HepG2 (cell line): ENCODE results near the gene RNASE12. TPM values are rescaled to one million over a fixed set of nuclear protein-coding genes. Genes with fewer than 3 reads are reported as not detected.

Experiments
- ATF3 ChIP-seq: sonication (generic); formaldehyde crosslinking; IDR thresholded peaks from 2 replicates; pipeline ENCODE4 v1.4.0; 2020; ENCODE audit warnings: missing genetic modification reagents
- BRD4 ChIP-seq: sonication (generic); formaldehyde crosslinking; IDR thresholded peaks from 2 replicates; pipeline ENCODE4 v1.4.0; 2020; ENCODE audit warnings: missing genetic modification reagents
- HMG20A ChIP-seq: IDR thresholded peaks from 2 replicates; pipeline ENCODE4 v1.6.1; 2016; ENCODE audit warnings: borderline replicate concordance
- IRX3 ChIP-seq: sonication (generic); formaldehyde crosslinking; IDR thresholded peaks from 2 replicates; pipeline ENCODE4 v1.8.1; 2023; ENCODE audit warnings: mild to moderate bottlenecking, low read depth, missing genetic modification reagents, borderline replicate concordance
- MEF2D ChIP-seq: sonication (generic); formaldehyde crosslinking; IDR thresholded peaks from 2 replicates; pipeline ENCODE4 v1.5.1; 2020; ENCODE audit warnings: mild to moderate bottlenecking, missing genetic modification reagents
- MNT ChIP-seq: fragments of 450-650 bp; IDR thresholded peaks from 2 replicates; pipeline ENCODE4 v1.6.1; 2016
- SKIL ChIP-seq: sonication (generic); formaldehyde crosslinking; IDR thresholded peaks from 2 replicates; pipeline ENCODE4 v1.8.0; 2022; ENCODE audit warnings: missing genetic modification reagents, mild to moderate bottlenecking, moderate library complexity, borderline replicate concordance
- ZBTB1 ChIP-seq: sonication (generic); formaldehyde crosslinking; IDR thresholded peaks from 2 replicates; pipeline ENCODE4 v1.4.0; 2020; ENCODE audit warnings: missing genetic modification reagents, borderline replicate concordance
- ZFP36 ChIP-seq: fragments of 150-350 bp; IDR thresholded peaks from 2 replicates; pipeline ENCODE4 v1.6.1; 2018; ENCODE audit warnings: borderline replicate concordance, low read length, low read depth; ENCODE audit not compliant: partially characterized antibody
- ZFP41 ChIP-seq: sonication (generic); formaldehyde crosslinking; IDR thresholded peaks from 2 replicates; pipeline ENCODE4 v1.4.0; 2020; ENCODE audit warnings: mild to moderate bottlenecking, missing genetic modification reagents, borderline replicate concordance
- ZNF10 ChIP-seq: sonication (generic); formaldehyde crosslinking; IDR thresholded peaks from 2 replicates; pipeline ENCODE4 v1.4.0; 2020; ENCODE audit warnings: mild to moderate bottlenecking, low read depth, missing genetic modification reagents, borderline replicate concordance
- ZNF558 ChIP-seq: sonication (generic); formaldehyde crosslinking; IDR thresholded peaks from 2 replicates; pipeline ENCODE4 v1.9.0; 2022; ENCODE audit warnings: mild to moderate bottlenecking, missing genetic modification reagents, borderline replicate concordance
- ZNF83 ChIP-seq: sonication (generic); formaldehyde crosslinking; IDR thresholded peaks from 2 replicates; pipeline ENCODE4 v1.4.0; 2020; ENCODE audit warnings: missing genetic modification reagents, mild to moderate bottlenecking, borderline replicate concordance
- polyA plus RNA-seq, 8 experiments: library from polyadenylated mRNA; depleted of rRNA in 3 of 8; stranded (reverse) in 7 of 8; unstranded in 1 of 8; fragments of >200 nt; fragmentation: Illumina TruSeq in 4 of 8; extraction: Trizol in 4 of 8; gene quantifications; 2 replicates each; pipeline versions ENCODE4 v1.2.1 to v1.2.3, GENCODE V29; 2011 to 2016; ENCODE audit warnings: low read depth in 4 of 8, missing spikeins in 1 of 8, mixed read lengths in 1 of 8; ENCODE audit not compliant: insufficient read depth in 1 of 8
- total RNA-seq, 5 experiments: library from RNA; depleted of rRNA; stranded (reverse); fragments of >200 nt; fragmentation: Illumina TruSeq; extraction: Trizol; gene quantifications; 2 replicates each; pipeline ENCODE4 v1.2.3, GENCODE V29; 2016; ENCODE audit warnings: low read depth in 1 of 5
- TF ChIP-seq, protein P1 (sequence below): sonication (generic); formaldehyde crosslinking; conservative IDR thresholded peaks from 2 replicates; pipeline ENCODE4 v1.4.0; 2020; ENCODE audit warnings: missing genetic modification reagents
- TF ChIP-seq, protein P2 (sequence below): sonication (generic); formaldehyde crosslinking; conservative IDR thresholded peaks from 2 replicates; pipeline ENCODE4 v1.4.0; 2020; ENCODE audit warnings: mild to moderate bottlenecking, missing genetic modification reagents, moderate library complexity
- TF ChIP-seq, protein P3 (sequence below): sonication (generic); formaldehyde crosslinking; IDR thresholded peaks from 2 replicates; pipeline ENCODE4 v1.8.0; 2022; ENCODE audit warnings: missing genetic modification reagents, mild to moderate bottlenecking, borderline replicate concordance

RNASE12 gene
- total and polyA plus RNA-seq, 2 of the 13 experiments (the other 11 are each of a cell fraction or from before 2014, with no cell fraction given): not detected

- TF ChIP-seq MNT (peak; percentile 83), ZFP41 (CRISPR knock-in tag) (no peak), HMG20A (CRISPR knock-in tag) (no peak), ZNF83 (CRISPR knock-in tag) (no peak), ZNF558 (peak; percentile 93), ZNF10 (CRISPR knock-in tag) (no peak), ZBTB1 (CRISPR knock-in tag) (no peak), SKIL (no peak), IRX3 (CRISPR knock-in tag) (no peak; the same call in 1 of the 2 replicates), MEF2D (CRISPR knock-in tag) (peak; percentile 62), ZFP36 (no peak), ATF3 (CRISPR knock-in tag) (0 out of 2 replicates have a peak, but pooled peaks have one; percentile 8), BRD4 (peak; percentile 77)
- TF ChIP-seq, protein P1, sequence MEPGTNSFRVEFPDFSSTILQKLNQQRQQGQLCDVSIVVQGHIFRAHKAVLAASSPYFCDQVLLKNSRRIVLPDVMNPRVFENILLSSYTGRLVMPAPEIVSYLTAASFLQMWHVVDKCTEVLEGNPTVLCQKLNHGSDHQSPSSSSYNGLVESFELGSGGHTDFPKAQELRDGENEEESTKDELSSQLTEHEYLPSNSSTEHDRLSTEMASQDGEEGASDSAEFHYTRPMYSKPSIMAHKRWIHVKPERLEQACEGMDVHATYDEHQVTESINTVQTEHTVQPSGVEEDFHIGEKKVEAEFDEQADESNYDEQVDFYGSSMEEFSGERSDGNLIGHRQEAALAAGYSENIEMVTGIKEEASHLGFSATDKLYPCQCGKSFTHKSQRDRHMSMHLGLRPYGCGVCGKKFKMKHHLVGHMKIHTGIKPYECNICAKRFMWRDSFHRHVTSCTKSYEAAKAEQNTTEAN: 0 out of 2 replicates have a peak, but pooled peaks have one; percentile 4
- TF ChIP-seq, protein P2, sequence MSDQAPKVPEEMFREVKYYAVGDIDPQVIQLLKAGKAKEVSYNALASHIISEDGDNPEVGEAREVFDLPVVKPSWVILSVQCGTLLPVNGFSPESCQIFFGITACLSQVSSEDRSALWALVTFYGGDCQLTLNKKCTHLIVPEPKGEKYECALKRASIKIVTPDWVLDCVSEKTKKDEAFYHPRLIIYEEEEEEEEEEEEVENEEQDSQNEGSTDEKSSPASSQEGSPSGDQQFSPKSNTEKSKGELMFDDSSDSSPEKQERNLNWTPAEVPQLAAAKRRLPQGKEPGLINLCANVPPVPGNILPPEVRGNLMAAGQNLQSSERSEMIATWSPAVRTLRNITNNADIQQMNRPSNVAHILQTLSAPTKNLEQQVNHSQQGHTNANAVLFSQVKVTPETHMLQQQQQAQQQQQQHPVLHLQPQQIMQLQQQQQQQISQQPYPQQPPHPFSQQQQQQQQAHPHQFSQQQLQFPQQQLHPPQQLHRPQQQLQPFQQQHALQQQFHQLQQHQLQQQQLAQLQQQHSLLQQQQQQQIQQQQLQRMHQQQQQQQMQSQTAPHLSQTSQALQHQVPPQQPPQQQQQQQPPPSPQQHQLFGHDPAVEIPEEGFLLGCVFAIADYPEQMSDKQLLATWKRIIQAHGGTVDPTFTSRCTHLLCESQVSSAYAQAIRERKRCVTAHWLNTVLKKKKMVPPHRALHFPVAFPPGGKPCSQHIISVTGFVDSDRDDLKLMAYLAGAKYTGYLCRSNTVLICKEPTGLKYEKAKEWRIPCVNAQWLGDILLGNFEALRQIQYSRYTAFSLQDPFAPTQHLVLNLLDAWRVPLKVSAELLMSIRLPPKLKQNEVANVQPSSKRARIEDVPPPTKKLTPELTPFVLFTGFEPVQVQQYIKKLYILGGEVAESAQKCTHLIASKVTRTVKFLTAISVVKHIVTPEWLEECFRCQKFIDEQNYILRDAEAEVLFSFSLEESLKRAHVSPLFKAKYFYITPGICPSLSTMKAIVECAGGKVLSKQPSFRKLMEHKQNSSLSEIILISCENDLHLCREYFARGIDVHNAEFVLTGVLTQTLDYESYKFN (CRISPR knock-in tag): peak; percentile 68
- TF ChIP-seq, protein P3, sequence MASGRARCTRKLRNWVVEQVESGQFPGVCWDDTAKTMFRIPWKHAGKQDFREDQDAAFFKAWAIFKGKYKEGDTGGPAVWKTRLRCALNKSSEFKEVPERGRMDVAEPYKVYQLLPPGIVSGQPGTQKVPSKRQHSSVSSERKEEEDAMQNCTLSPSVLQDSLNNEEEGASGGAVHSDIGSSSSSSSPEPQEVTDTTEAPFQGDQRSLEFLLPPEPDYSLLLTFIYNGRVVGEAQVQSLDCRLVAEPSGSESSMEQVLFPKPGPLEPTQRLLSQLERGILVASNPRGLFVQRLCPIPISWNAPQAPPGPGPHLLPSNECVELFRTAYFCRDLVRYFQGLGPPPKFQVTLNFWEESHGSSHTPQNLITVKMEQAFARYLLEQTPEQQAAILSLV: peak; percentile 77; the same call in 1 of the 2 replicates
Observed at GRCh38 chr14:20613094-20614037, 22.2 kb upstream of the RNASE12 start (continued).
